Gastrocnemius medialis (tissue), 4 donors: ENCODE data around the gene LIMCH1.

Source experiments
- POLR2A ChIP-seq, 2 donors: fragments of 450-650 bp; IDR thresholded peaks; one replicate each; pipeline ENCODE4 v1.6.1; 2017; ENCODE audit warnings: antibody characterized with exemption in 2 of 2, mild to moderate bottlenecking in 2 of 2, moderate library complexity in 2 of 2
- TF ChIP-seq, protein P1 (sequence below), 5 experiments: fragments of 450-650 bp in 3 of 5; fragments of 200-600 bp in 2 of 5; sonication (generic) in 2 of 5; IDR thresholded peaks in 4 of 5; conservative IDR thresholded peaks in 1 of 5; 1 replicate in 4 of 5; 2 replicates in 1 of 5; pipeline ENCODE4 v1.5.1; 2016 to 2019; ENCODE audit warnings: antibody characterized with exemption in 5 of 5, mild to moderate bottlenecking in 3 of 5, moderate library complexity in 3 of 5

DNA sequence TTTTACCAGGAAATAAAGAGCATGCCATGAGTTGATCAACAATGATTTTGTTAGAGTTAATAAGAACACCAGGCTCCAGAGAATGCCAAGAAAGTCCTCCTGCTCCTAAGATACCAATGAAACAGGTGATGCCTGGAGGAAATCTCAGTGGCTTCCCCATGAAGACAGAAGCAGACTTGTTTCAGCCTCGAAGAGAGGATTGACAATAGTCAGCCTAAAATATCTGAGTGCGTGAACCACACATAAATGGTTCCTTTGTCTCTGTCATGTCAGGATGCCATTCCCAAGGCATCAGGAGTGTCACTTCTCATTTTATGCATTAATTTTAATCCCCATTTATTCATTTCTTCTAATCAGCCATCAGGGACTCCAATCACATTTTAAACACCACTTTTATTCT is 141.0 kb downstream of the LIMCH1 start:
- TF ChIP-seq, protein P1, sequence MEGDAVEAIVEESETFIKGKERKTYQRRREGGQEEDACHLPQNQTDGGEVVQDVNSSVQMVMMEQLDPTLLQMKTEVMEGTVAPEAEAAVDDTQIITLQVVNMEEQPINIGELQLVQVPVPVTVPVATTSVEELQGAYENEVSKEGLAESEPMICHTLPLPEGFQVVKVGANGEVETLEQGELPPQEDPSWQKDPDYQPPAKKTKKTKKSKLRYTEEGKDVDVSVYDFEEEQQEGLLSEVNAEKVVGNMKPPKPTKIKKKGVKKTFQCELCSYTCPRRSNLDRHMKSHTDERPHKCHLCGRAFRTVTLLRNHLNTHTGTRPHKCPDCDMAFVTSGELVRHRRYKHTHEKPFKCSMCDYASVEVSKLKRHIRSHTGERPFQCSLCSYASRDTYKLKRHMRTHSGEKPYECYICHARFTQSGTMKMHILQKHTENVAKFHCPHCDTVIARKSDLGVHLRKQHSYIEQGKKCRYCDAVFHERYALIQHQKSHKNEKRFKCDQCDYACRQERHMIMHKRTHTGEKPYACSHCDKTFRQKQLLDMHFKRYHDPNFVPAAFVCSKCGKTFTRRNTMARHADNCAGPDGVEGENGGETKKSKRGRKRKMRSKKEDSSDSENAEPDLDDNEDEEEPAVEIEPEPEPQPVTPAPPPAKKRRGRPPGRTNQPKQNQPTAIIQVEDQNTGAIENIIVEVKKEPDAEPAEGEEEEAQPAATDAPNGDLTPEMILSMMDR (IDR thresholded peaks at IDR 0.05 in 4 of 5, conservative IDR thresholded peaks at IDR 0.05 in 1 of 5), result no peak
- TF ChIP-seq POLR2A (IDR thresholded peaks at IDR 0.05), result no peak
